Measurements from ENCODE around the gene ZNF618. TPM values are rescaled to one million over a fixed set of nuclear protein-coding genes. Genes with fewer than 3 reads are reported as not detected.
A peak's percentile ranks its signal among the peaks of the same experiment; 100 is the strongest.

The ZNF618 gene
- total and polyA plus RNA-seq, 2 experiments from 2014 or later: 20.0 to 26.0 TPM

GRCh38 chr9:113957351-113957750, 81.2 kb downstream of the ZNF618 start:
- no peaks in the 10 kb centered on the region for H3K4me1 ChIP-seq (ENCODE audit: low read depth)
- no peak overlapping the region for H3K4me3 ChIP-seq
- DNase-seq (ENCODE audit: low read depth in 1 of 2, low spot score in 1 of 2): no peak
- no peak overlapping the region for H3K27ac ChIP-seq
- no peaks in the 10 kb centered on the region for H3K27me3 ChIP-seq
- TF ChIP-seq CTCF (IDR thresholded peaks at IDR 0.05; ENCODE audit: low read depth, low read length): no peak
- H3K36me3 ChIP-seq: no peaks in the 10 kb centered on the region
- H3K9me3 ChIP-seq (ENCODE audit: low read depth): no peaks in the 10 kb centered on the region

- no peaks in the 10 kb centered on the region for H3K9me3 ChIP-seq (ENCODE audit: low read depth)
- peak in 1 of 2 donors; percentile 86 for DNase-seq (ENCODE audit: low read depth in 1 of 2, low spot score in 1 of 2)
- H3K4me3 ChIP-seq: no peak overlapping the region
- no peaks in the 10 kb centered on the region for H3K27me3 ChIP-seq
- no peaks in the 10 kb centered on the region for H3K36me3 ChIP-seq
- H3K4me1 ChIP-seq (ENCODE audit: low read depth): no peaks in the 10 kb centered on the region
- TF ChIP-seq CTCF (IDR thresholded peaks at IDR 0.05; ENCODE audit: low read depth, low read length): no peak
- no peak overlapping the region for H3K27ac ChIP-seq
These were observed 81.8 kb downstream of the ZNF618 start for GRCh38 chr9:113957821-113958341.

- TF ChIP-seq CTCF (IDR thresholded peaks at IDR 0.05; ENCODE audit: low read depth, low read length): no peak
- no peaks in the 10 kb centered on the region for H3K27me3 ChIP-seq
- no peaks in the 10 kb centered on the region for H3K4me1 ChIP-seq (ENCODE audit: low read depth)
- no peak for DNase-seq (ENCODE audit: low read depth in 1 of 2, low spot score in 1 of 2)
- no peaks in the 10 kb centered on the region for H3K9me3 ChIP-seq (ENCODE audit: low read depth)
- no peak overlapping the region for H3K27ac ChIP-seq
- H3K4me3 ChIP-seq: no peak overlapping the region
- no peaks in the 10 kb centered on the region for H3K36me3 ChIP-seq
These were observed 82.4 kb downstream of the ZNF618 start for GRCh38 chr9:113958556-113958955.

GRCh38 chr9:113960768-113961167, 84.7 kb downstream of the ZNF618 start:
- DNase-seq (ENCODE audit: low read depth in 1 of 2, low spot score in 1 of 2): no peak
- Histone ChIP-seq H3K27me3 (no peaks in the 10 kb centered on the region), H3K9me3 (ENCODE audit: low read depth) (no peaks in the 10 kb centered on the region), H3K27ac (no peak overlapping the region), H3K4me3 (no peak overlapping the region), H3K36me3 (no peaks in the 10 kb centered on the region), H3K4me1 (ENCODE audit: low read depth) (no peaks in the 10 kb centered on the region)
- TF ChIP-seq CTCF (IDR thresholded peaks at IDR 0.05; ENCODE audit: low read depth, low read length): no peak

- TF ChIP-seq CTCF (IDR thresholded peaks at IDR 0.05; ENCODE audit: low read depth, low read length): no peak
- Histone ChIP-seq H3K4me1 (ENCODE audit: low read depth) (no peaks in the 10 kb centered on the region), H3K4me3 (no peak overlapping the region), H3K9me3 (ENCODE audit: low read depth) (no peaks in the 10 kb centered on the region), H3K36me3 (no peaks in the 10 kb centered on the region), H3K27ac (no peak overlapping the region), H3K27me3 (no peaks in the 10 kb centered on the region)
- DNase-seq (ENCODE audit: low read depth in 1 of 2, low spot score in 1 of 2): no peak
These were observed 86.3 kb downstream of the ZNF618 start for GRCh38 chr9:113962396-113962795.

Measured in cardiac muscle cell (in vitro differentiated cells and primary cell).